HG03064 (cell line): ENCODE results near the gene EOMES.

Experiments used
- ATAC-seq: cut with Tn5 transposase; IDR thresholded peaks from one replicate; pipeline ENCODE4 v1.9.1; 2021; ENCODE audit warnings: low read depth; ENCODE audit not compliant: unreplicated experiment

EOMES gene

GRCh38 chr3:27681249-27681748, 40.8 kb downstream of the EOMES start:
- ATAC-seq = peak; percentile 60

GRCh38 chr3:27680517-27681246, 41.4 kb downstream of the EOMES start:
- peak; percentile 10 for ATAC-seq

- ATAC-seq = no peak
Observed at GRCh38 chr3:27679691-27680090, 42.4 kb downstream of the EOMES start.

- no peak for ATAC-seq
Observed at GRCh38 chr3:27678234-27678633, 43.9 kb downstream of the EOMES start.

GRCh38 chr3:27677565-27677964, 44.6 kb downstream of the EOMES start:
- ATAC-seq = no peak

GRCh38 chr3:27675287-27675686, 46.8 kb downstream of the EOMES start:
- no peak for ATAC-seq

GRCh38 chr3:27673701-27674100, 48.4 kb downstream of the EOMES start:
- ATAC-seq = no peak

- no peak for ATAC-seq
Observed at GRCh38 chr3:27671101-27671500, 51.0 kb downstream of the EOMES start.

- no peak for ATAC-seq
Observed at GRCh38 chr3:27670619-27671018, 51.5 kb downstream of the EOMES start.

GRCh38 chr3:27669591-27669990, 52.5 kb downstream of the EOMES start:
- ATAC-seq = no peak

- no peak for ATAC-seq
Observed at GRCh38 chr3:27667751-27668150, 54.4 kb downstream of the EOMES start.

GRCh38 chr3:27666708-27667107, 55.4 kb downstream of the EOMES start:
- ATAC-seq = no peak

- ATAC-seq = no peak
Observed at GRCh38 chr3:27666272-27666671, 55.9 kb downstream of the EOMES start.
